ENCODE results near the gene COG1.

Gene COG1

GRCh38 chr17:73198201-73198929 is 5.5 kb downstream of the COG1 start:
- peak overlapping the region; percentile 60 for H3K27ac ChIP-seq
- no peak for TF ChIP-seq CTCF (conservative IDR thresholded peaks at IDR 0.05)

- no peak for TF ChIP-seq CTCF (conservative IDR thresholded peaks at IDR 0.05)
- H3K27ac ChIP-seq = no peak overlapping the region
Measured at GRCh38 chr17:73198930-73199260, 6.0 kb downstream of the COG1 start.

GRCh38 chr17:73199751-73200317 is 7.0 kb downstream of the COG1 start:
- no peak overlapping the region for H3K27ac ChIP-seq
- TF ChIP-seq CTCF (conservative IDR thresholded peaks at IDR 0.05) = no peak

GRCh38 chr17:73200476-73200875 is 7.6 kb downstream of the COG1 start:
- TF ChIP-seq CTCF (conservative IDR thresholded peaks at IDR 0.05) = no peak
- no peak overlapping the region for H3K27ac ChIP-seq

GRCh38 chr17:73201215-73202069 is 8.6 kb downstream of the COG1 start:
- peak overlapping the region; percentile 83 for H3K27ac ChIP-seq
- no peak for TF ChIP-seq CTCF (conservative IDR thresholded peaks at IDR 0.05)

GRCh38 chr17:73203135-73203787 is 10.4 kb downstream of the COG1 start:
- H3K27ac ChIP-seq = peak overlapping the region; percentile 83
- no peak for TF ChIP-seq CTCF (conservative IDR thresholded peaks at IDR 0.05)

Measured in VCaP (cell line).